ENCODE results near the gene PCF11.

GRCh38 chr11:83118814-83119213, 38.1 kb upstream of the PCF11 start:
- no peak for TF ChIP-seq CTCF (conservative IDR thresholded peaks at IDR 0.05; ENCODE audit: low read depth, low read length)
- TF ChIP-seq EZH2 (IDR thresholded peaks at IDR 0.05; ENCODE audit: borderline replicate concordance, low read depth, low read length, poor library complexity, severe bottlenecking): no peak
